ENCODE results near the gene GPR160. TPM values are rescaled to one million over a fixed set of nuclear protein-coding genes. Genes with fewer than 3 reads are reported as not detected.
A peak's percentile ranks its signal among the peaks of the same experiment; 100 is the strongest.

Gene GPR160
- total RNA-seq, 1 donor from 2014 or later = 1.2 TPM

GRCh38 chr3:170033489-170033888 lies 4.3 kb upstream of the GPR160 start:
- Histone ChIP-seq H3K4me3 (no peak overlapping the region), H3K27me3 (no peaks in the 10 kb centered on the region), H3K36me3 (no peaks in the 10 kb centered on the region), H3K4me1 (peaks cover 11% of the 10 kb centered on the region), H3K9me3 (no peaks in the 10 kb centered on the region), H3K27ac (no peak overlapping the region)
- no peak for TF ChIP-seq POLR2AphosphoS5 (IDR thresholded peaks at IDR 0.05; ENCODE audit: insufficient read depth in 1 of 2, low read depth in 1 of 2)
- TF ChIP-seq POLR2A (IDR thresholded peaks at IDR 0.05) = no peak
- TF ChIP-seq CTCF (IDR thresholded peaks at IDR 0.05) = no peak
- DNase-seq (ENCODE audit: extremely low spot score in 2 of 2) = no peak
- intact Hi-C loops (cut with DNase I) = no loop called here

- H3K27ac ChIP-seq = no peak overlapping the region
- H3K4me3 ChIP-seq = peak overlapping the region; percentile 47 to 62
- no peak for DNase-seq (ENCODE audit: extremely low spot score in 2 of 2)
- H3K36me3 ChIP-seq = no peaks in the 10 kb centered on the region
- no peaks in the 10 kb centered on the region for H3K27me3 ChIP-seq
- H3K9me3 ChIP-seq = no peaks in the 10 kb centered on the region
- intact Hi-C loops (cut with DNase I) = no loop called here
- TF ChIP-seq POLR2AphosphoS5 (IDR thresholded peaks at IDR 0.05; ENCODE audit: insufficient read depth in 1 of 2, low read depth in 1 of 2) = no peak
- no peak for TF ChIP-seq POLR2A (IDR thresholded peaks at IDR 0.05)
- no peak for TF ChIP-seq CTCF (IDR thresholded peaks at IDR 0.05)
- peaks cover 15% of the 10 kb centered on the region for H3K4me1 ChIP-seq
Measured at GRCh38 chr3:170038434-170039110, 777 bp downstream of the GPR160 start.

GRCh38 chr3:170040418-170040817 lies 2.6 kb downstream of the GPR160 start:
- intact Hi-C loops (cut with DNase I) = no loop called here
- no peak for TF ChIP-seq POLR2A (IDR thresholded peaks at IDR 0.05)
- TF ChIP-seq POLR2AphosphoS5 (IDR thresholded peaks at IDR 0.05; ENCODE audit: insufficient read depth in 1 of 2, low read depth in 1 of 2) = no peak
- TF ChIP-seq CTCF (IDR thresholded peaks at IDR 0.05) = no peak
- DNase-seq (ENCODE audit: extremely low spot score in 2 of 2) = no peak
- H3K36me3 ChIP-seq = no peaks in the 10 kb centered on the region
- H3K4me3 ChIP-seq = no peak overlapping the region
- peaks cover 15% of the 10 kb centered on the region for H3K4me1 ChIP-seq
- no peaks in the 10 kb centered on the region for H3K27me3 ChIP-seq
- H3K27ac ChIP-seq = no peak overlapping the region
- H3K9me3 ChIP-seq = no peaks in the 10 kb centered on the region

- Histone ChIP-seq H3K27ac (no peak overlapping the region), H3K4me1 (peaks cover 4% of the 10 kb centered on the region), H3K27me3 (no peaks in the 10 kb centered on the region), H3K36me3 (no peaks in the 10 kb centered on the region), H3K4me3 (no peak overlapping the region), H3K9me3 (no peaks in the 10 kb centered on the region)
- intact Hi-C loops (cut with DNase I) = no loop called here
- no peak for DNase-seq (ENCODE audit: extremely low spot score in 2 of 2)
- TF ChIP-seq CTCF (IDR thresholded peaks at IDR 0.05) (no peak), POLR2AphosphoS5 (IDR thresholded peaks at IDR 0.05; ENCODE audit: insufficient read depth in 1 of 2, low read depth in 1 of 2) (no peak), POLR2A (IDR thresholded peaks at IDR 0.05) (no peak)
Measured at GRCh38 chr3:170043506-170043905, 5.7 kb downstream of the GPR160 start.

GRCh38 chr3:170044271-170044670 lies 6.5 kb downstream of the GPR160 start:
- intact Hi-C loops (cut with DNase I) = no loop called here
- Histone ChIP-seq H3K4me1 (no peaks in the 10 kb centered on the region), H3K4me3 (no peak overlapping the region), H3K9me3 (no peaks in the 10 kb centered on the region), H3K27ac (no peak overlapping the region), H3K27me3 (no peaks in the 10 kb centered on the region), H3K36me3 (no peaks in the 10 kb centered on the region)
- DNase-seq (ENCODE audit: extremely low spot score in 2 of 2) = no peak
- TF ChIP-seq CTCF (IDR thresholded peaks at IDR 0.05) (no peak), POLR2AphosphoS5 (IDR thresholded peaks at IDR 0.05; ENCODE audit: insufficient read depth in 1 of 2, low read depth in 1 of 2) (no peak), POLR2A (IDR thresholded peaks at IDR 0.05) (no peak)

Measured in vagina (tissue), 2 donors.